ENCODE data around the gene BCAR3. TPM values are rescaled to one million over a fixed set of nuclear protein-coding genes. Genes with fewer than 3 reads are reported as not detected.
"Not testable (repeated sequence)": the region's sequence is repeated elsewhere in the genome, so short reads cannot be mapped to it uniquely, and the experiment has no call there.

Gene BCAR3
- total RNA-seq, 4 donors from 2014 or later = 17.1 to 25.0 (median 22.9) TPM

GRCh38 chr1:93661829-93662474, 19.7 kb downstream of the BCAR3 start:
- no peak overlapping the region for H3K4me3 ChIP-seq
- peak overlapping the region in 1 of 4 donors; percentile 36 for H3K27ac ChIP-seq
- no peaks in the 10 kb centered on the region for H3K27me3 ChIP-seq
- H3K36me3 ChIP-seq = no peaks in the 10 kb centered on the region
- no peak for DNase-seq
- intact Hi-C loops (cut with DNase I; ENCODE audit: low total_unique reads) = no loop called here
- in situ Hi-C loops (cut with MboI; ENCODE audit: low sequenced_read_pairs in 4 of 4) = no loop called here
- peaks cover 11 to 26% of the 10 kb centered on the region in 2 donors for H3K4me1 ChIP-seq
- no peak for ATAC-seq
- H3K9me3 ChIP-seq = no peaks in the 10 kb centered on the region
- TF ChIP-seq POLR2A (IDR thresholded peaks at IDR 0.05) = no peak
- TF ChIP-seq CTCF (IDR thresholded peaks at IDR 0.05 in 4 of 5, conservative IDR thresholded peaks at IDR 0.05 in 1 of 5) = no peak

- ATAC-seq; intact Hi-C loops (cut with DNase I; ENCODE audit: low total_unique reads); H3K36me3 ChIP-seq; in situ Hi-C loops (cut with MboI; ENCODE audit: low sequenced_read_pairs in 4 of 4); DNase-seq; H3K9me3 ChIP-seq; H3K4me3 ChIP-seq; H3K27ac ChIP-seq; H3K27me3 ChIP-seq: not testable (repeated sequence)
- peaks cover 5 to 25% of the 10 kb centered on the region in 2 donors for H3K4me1 ChIP-seq
Measured at GRCh38 chr1:93661341-93661740, 20.3 kb downstream of the BCAR3 start.

- H3K9me3 ChIP-seq = no peaks in the 10 kb centered on the region
- intact Hi-C loops (cut with DNase I; ENCODE audit: low total_unique reads) = no loop called here
- no peaks in the 10 kb centered on the region for H3K27me3 ChIP-seq
- DNase-seq = no peak
- peaks cover 3 to 12% of the 10 kb centered on the region in 2 donors for H3K4me1 ChIP-seq
- no peak for ATAC-seq
- H3K27ac ChIP-seq = peak overlapping the region in 2 of 4 donors; percentile 14 to 25
- no peaks in the 10 kb centered on the region for H3K36me3 ChIP-seq
- in situ Hi-C loops (cut with MboI; ENCODE audit: low sequenced_read_pairs in 4 of 4) = no loop called here
- no peak for TF ChIP-seq POLR2A (IDR thresholded peaks at IDR 0.05)
- no peak for TF ChIP-seq CTCF (IDR thresholded peaks at IDR 0.05 in 4 of 5, conservative IDR thresholded peaks at IDR 0.05 in 1 of 5)
- H3K4me3 ChIP-seq = no peak overlapping the region
Measured at GRCh38 chr1:93659822-93660503, 21.7 kb downstream of the BCAR3 start.

- TF ChIP-seq CTCF (IDR thresholded peaks at IDR 0.05 in 4 of 5, conservative IDR thresholded peaks at IDR 0.05 in 1 of 5) = no peak
- TF ChIP-seq POLR2A (IDR thresholded peaks at IDR 0.05) = no peak
- H3K27ac ChIP-seq = no peak overlapping the region
Measured at GRCh38 chr1:93658188-93658587, 23.4 kb downstream of the BCAR3 start.

GRCh38 chr1:93656491-93656890, 25.1 kb downstream of the BCAR3 start:
- intact Hi-C loops (cut with DNase I; ENCODE audit: low total_unique reads) (no loop called here), in situ Hi-C loops (cut with MboI; ENCODE audit: low sequenced_read_pairs in 4 of 4) (no loop called here)
- Histone ChIP-seq H3K4me1 (no peaks in the 10 kb centered on the region), H3K27me3 (no peaks in the 10 kb centered on the region), H3K4me3 (no peak overlapping the region), H3K36me3 (no peaks in the 10 kb centered on the region), H3K27ac (no peak overlapping the region), H3K9me3 (no peaks in the 10 kb centered on the region)
- no peak for DNase-seq
- TF ChIP-seq POLR2A (IDR thresholded peaks at IDR 0.05) (no peak), CTCF (IDR thresholded peaks at IDR 0.05 in 4 of 5, conservative IDR thresholded peaks at IDR 0.05 in 1 of 5) (no peak)
- no peak for ATAC-seq

More at GRCh38 chr1:93658188-93658587, 23.4 kb downstream of the BCAR3 start:
- peaks cover 0 to 3% of the 10 kb centered on the region in 2 donors for H3K4me1 ChIP-seq
- H3K36me3 ChIP-seq = no peaks in the 10 kb centered on the region
- no peaks in the 10 kb centered on the region for H3K27me3 ChIP-seq
- H3K4me3 ChIP-seq = no peak overlapping the region
- DNase-seq (no peak), ATAC-seq (no peak)
- intact Hi-C loops (cut with DNase I; ENCODE audit: low total_unique reads) = no loop called here
- no peaks in the 10 kb centered on the region for H3K9me3 ChIP-seq
- in situ Hi-C loops (cut with MboI; ENCODE audit: low sequenced_read_pairs in 4 of 4) = no loop called here

Measured in gastrocnemius medialis (tissue), 4 donors.